Hematopoietic multipotent progenitor cell treated with erythropoietin and hydrocortisone succinate and interleukin-3 and kit ligand, for 15 days (in vitro differentiated cells): ENCODE results near the gene CSRNP2.
A peak's percentile ranks its signal among the peaks of the same experiment; 100 is the strongest.
"Not testable (repeated sequence)": the region's sequence is repeated elsewhere in the genome, so short reads cannot be mapped to it uniquely, and the experiment has no call there.

Source experiments
- DNase-seq: peaks from one replicate; pipeline ENCODE4 v3.0.0-alpha.2; 2015; ENCODE audit warnings: low spot score

CSRNP2 gene, protein sequence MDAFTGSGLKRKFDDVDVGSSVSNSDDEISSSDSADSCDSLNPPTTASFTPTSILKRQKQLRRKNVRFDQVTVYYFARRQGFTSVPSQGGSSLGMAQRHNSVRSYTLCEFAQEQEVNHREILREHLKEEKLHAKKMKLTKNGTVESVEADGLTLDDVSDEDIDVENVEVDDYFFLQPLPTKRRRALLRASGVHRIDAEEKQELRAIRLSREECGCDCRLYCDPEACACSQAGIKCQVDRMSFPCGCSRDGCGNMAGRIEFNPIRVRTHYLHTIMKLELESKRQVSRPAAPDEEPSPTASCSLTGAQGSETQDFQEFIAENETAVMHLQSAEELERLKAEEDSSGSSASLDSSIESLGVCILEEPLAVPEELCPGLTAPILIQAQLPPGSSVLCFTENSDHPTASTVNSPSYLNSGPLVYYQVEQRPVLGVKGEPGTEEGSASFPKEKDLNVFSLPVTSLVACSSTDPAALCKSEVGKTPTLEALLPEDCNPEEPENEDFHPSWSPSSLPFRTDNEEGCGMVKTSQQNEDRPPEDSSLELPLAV

DNA sequence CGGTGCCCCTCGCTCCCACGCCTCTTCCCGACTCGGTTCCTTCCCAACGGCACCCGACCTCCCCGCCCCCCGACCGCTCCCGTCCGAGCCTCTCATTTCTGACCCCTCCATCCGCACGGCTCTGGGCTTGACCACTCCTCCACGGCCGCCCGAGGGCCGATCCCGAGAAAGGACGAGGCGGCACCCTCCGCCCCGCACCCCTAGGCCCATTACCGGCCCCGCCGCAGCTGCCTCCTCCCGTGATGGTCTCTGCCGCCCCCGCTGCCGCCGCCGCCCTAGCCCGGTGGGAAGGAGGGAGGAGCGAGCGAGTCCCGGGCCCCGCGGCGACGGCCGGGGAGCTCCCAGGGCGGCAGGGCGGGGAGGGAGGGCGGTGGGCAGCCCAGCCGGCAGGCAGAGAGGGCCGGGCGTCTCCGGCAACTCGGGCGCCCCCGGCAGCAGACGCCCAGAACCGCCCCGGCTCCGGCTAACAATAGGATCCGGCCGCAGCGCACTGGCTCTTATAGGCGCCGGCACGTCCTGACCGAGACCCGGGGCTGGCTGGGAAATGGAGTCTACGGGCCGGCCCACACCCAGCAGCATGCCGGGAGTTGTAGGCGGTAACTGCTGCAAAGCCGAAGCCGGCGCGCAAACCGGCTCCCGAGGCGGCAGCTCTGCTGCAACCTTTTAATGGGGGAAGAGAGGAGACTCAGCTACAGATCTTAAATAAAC, at the start of gene CSRNP2:
Gene CSRNP2 (minus strand): TSS at position 471 of the 708 bp plus-strand sequence. CDS start 7,035 bp downstream, outside the sequence.
- peak; percentile 85 for DNase-seq

DNA sequence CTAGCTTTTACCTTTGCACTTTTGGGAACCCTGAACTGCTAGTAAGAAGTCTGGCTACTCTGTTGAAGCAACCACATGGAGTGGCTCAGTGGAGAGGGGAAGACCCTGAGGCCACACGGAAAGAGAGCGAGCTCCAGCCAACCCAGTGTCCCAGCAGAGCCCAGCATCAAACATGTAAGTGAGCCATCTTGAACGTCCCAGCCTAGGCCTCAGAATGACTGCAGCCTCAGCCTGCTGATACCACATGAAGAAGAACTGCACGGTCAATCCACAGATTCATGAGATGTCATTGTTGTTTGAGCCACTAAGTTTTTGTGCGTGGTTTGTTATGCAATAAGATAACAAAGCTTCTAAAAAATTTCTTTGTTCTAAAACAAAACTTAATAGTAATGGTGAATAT, 49.3 kb upstream of the CSRNP2 start:
- DNase-seq: no peak

DNA sequence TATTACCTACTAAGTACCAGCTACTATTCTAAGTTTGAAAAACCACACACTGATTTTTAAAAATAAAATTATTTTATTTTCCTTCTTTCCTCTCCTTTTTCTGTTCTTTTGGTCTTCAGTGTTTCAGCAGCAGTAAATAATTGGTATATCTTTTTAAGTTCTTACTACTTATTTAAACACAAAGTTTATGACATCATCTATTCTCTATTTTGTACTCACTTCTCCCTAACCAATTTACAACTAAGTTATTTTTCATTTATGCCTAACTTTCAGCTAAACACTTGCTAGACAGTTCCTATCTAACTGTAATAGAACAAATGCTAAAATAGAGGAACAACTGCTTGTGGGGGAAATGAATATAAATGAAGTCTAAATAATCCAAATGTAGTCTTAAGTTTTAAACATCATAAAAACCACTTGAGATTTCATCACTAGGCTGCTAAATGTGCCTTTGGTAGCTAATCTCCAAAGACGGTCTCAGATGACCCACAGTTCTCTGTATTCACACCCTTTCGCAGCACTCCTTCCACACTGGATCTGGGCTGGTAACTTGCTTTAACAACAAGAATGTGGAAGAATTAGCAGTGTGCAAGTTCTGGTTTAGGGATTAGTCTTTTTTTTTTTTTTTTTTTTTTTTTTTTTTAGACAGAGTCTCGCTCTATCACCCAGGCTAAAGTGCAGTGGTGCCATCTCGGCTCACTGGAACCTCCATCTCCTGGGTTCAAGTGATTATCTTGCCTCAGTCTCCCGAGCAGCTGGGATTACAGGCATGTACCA, 48.5 kb upstream of the CSRNP2 start:
- DNase-seq: no peak

DNA sequence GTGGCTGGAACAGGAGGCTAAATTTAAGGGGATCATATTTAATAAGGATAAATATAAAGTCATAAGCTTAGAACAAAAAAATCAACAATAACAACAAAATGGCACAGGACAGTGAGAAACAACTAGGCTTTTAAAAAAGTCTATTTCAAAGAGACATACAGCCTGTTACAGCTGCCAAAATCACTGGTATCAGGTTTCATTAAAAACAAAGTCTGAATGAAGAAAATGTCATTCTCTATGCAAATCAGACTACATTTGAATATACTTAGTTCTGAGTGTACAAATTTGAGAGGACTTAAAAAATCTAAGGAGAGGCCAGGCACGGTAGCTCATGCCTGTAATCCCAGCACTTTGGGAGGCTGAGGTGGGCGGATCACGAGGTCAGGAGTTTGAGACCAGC, 45.5 kb upstream of the CSRNP2 start:
- no peak for DNase-seq

DNA sequence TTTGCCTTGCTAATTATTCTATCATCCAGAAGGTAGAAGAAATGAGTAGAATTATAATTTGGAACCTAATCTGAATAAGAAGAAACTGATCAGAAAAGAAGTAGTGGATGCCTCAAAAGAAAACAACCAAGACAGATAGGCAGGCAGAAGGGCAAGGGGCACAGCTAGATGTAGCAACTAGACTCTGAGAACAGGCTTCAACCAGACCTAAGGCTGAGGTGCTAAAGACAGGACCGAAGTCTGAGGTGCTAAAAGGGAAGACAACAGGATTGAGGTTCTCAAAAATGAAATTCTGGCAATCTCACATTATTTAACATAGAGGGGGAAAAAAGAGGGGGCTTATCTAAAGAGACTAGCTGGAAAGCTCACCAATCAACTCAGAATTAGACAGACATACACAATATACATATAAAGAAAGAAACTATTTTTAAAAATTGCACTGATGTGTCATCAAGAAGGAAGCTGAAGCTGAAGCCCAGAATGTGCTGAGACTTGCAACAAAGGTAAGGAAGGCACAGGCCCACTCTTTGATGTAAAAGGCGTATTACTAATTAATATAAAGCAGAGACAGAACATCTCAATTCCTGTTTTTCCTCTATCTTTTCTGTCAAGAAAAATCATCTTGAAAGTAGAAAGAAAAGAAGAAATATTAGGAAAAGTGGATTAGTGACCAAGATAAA, 43.8 kb upstream of the CSRNP2 start:
- no peak for DNase-seq

DNA sequence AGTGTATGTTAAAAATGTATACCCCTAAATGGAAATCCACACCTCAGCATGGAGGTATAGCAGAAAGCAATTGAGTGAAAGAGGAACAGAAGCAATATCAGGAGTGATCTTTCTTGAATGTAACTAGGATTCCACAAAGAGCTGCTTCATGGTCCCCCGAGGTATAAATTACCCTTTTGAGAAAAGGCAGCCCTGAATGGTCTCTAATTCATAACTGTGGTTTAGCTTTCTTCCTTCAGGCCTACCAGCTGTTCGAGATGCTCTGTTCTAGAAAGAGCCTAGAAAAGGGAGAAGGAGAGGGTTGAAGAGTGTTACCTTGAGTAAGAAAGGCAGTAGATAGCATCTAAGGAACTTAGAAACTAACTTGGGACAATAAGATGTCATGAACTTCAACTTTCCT, 42.9 kb upstream of the CSRNP2 start:
- DNase-seq: no peak

DNA sequence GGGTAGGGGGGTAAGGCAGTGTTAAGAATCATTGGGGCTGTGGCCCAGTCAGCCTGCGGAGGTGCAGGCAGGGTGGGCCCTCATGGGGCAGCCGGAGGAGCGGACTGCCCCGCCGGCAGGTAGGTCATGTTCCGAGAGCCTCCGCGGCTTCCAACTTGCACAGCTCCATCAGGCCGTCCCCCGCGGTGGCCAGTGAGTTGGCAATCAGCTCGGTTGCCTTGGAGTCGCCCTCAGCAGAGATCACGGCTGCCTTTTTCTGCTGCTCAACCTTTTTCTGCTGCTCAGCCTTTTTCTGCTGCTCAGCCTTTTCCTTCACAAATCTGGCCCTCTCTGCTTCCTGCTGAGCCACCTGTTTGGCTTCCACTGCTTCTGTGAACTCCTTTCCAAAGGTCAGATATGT, 41.1 kb upstream of the CSRNP2 start:
- no peak for DNase-seq

DNA sequence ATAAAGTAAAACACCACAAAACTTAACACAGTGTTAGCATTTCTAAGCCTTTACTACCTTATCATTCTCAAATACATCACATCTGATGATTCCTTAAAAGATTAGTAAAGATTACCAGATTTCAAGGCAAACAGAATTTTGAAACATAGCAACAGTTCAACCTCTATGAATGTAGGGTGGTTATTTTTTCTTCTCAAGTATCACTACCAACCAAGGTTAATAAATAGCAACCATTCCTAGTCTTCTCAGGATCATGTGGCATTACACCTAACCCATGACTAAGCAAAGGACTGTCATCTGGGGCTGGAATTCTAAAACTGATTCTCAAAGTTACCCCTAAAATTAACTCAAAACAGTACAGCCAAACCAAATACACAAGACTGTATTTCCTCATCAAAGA, 39.4 kb upstream of the CSRNP2 start:
- DNase-seq: no peak

DNA sequence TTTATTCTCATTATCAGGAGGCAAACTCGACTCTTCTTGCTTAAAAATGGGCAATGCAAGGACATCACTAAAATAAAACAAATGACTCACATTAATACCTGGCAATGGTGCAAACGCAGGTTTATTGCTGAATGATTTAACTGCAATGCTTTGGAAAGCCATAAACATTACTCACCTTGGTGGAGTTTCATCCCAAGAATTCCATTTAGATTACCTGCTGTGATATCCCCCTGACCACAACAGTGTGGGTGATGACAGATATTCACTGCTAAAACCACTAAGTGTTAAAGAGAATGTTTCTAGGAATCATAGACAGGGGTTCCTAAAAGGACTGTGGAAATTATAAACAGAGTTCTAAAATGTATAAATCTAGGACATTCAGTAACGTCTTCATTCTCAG, 35.3 kb upstream of the CSRNP2 start:
- DNase-seq: no peak

DNA sequence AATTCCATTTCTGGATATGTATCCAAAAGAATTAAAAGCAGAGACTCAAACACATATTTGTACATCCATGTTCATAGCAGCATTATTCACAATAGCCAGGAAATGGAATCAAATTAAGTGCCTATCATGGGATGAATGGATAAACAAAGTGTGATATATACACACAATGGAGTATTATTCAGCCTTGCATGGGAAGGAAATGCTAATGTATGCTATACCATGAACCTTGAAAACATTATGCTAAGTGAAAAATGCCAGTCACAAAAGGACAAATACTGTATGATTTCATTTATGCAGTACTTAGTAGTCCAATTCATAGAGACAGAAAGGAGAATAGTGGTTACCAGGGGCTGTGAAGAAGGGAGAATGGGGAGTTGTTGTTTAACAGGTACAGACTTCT, 32.1 kb upstream of the CSRNP2 start:
- DNase-seq: no peak

DNA sequence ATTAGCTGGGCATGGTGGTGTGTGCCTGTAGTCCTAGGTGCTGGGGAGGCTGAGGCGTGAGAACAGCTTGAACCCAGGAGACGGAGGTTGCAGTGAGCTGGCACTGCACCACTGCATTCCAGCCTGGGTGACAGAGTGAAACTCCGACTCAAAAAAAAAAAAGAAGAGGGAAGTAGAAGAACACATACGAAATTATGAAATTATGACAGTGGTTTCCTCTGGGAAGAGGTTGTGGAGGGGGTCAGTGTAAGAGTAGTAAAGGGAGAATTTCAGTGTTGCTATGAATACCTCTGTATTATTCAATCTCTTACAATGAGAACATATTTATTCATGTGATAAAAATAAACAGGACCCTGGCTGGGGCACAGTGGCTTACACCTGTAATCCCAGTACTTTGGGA, 24.7 kb upstream of the CSRNP2 start:
- DNase-seq: no peak

DNA sequence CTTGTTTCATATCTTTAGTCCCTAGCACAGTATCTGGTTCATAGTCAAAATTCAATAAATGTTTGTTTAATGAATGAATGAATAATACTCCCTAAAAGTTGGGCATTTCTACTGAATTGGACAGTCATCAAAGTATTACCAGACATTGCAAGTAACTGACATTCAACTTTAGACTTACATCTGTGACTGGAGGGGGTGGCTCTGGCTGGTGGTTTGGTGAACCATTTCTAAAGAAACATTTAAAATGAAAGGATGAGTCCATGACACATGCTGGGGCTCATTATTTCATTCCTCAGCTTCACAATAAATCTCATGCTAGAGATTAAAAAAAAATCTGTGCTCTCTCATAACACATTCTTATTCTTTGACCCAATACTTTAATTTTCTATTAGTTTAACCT, 20.6 kb upstream of the CSRNP2 start:
- no peak for DNase-seq

DNA sequence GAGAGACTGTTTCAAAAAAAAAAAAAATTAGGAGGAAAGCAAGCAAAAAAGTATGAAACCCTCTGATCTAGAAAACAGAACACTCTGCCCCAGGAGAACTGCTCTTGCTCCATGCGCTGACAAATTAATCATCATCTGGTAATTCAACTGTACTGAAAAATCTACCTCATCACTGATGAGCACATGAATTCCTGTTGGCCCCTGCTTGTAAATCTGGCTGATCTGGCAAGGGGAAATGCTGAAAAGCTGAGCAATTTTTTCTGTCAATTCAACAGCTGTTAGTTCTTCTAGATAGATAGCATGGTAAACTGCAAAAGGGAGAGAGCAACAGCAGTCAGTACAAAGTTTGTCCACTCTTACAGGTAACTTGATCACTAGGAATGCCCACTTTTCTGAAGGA, 15.2 kb upstream of the CSRNP2 start:
- no peak for DNase-seq

DNA sequence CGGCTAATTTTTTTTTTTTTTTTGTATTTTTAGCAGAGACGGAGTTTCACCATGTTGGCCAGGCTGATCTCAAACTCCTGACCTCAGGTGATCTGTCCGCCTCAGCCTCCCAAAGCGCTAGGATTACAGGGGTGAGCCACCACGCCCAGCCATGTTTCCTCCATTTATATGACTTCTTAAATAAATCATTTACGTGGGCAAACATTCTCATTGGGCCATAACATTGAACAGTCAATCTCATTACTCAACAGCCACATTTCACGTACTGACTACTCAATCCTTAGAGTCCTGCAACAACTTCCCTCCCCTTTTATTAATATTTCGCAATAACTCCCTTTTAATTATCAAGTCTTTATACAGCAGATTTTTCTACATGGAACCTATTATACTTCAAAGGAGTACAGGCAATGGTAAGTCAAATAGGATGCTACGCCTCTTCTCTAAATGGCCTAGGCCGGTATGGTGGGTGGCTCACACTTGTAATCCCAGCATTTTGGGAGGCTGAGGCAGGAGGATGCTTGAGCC, 7.4 kb upstream of the CSRNP2 start:
- DNase-seq: no peak

DNA sequence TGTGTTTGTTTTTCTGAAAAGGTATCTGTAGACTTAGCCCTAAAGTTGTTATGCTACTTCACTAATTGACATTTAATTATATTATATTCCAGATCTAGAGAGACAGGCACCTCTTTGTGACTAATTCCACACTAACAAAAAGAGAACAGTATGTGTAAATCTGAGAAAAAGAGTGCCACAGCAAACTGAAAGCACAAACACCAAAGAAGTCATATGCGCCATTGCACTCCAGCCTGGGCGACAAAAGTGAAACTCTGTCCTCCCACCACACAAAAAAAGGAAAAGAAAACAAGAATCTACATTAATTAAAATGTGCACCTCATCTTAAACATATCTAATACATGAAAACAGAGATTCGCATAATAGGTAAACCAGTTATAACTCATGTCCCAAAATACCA, 4.4 kb upstream of the CSRNP2 start:
- DNase-seq: no peak

DNA sequence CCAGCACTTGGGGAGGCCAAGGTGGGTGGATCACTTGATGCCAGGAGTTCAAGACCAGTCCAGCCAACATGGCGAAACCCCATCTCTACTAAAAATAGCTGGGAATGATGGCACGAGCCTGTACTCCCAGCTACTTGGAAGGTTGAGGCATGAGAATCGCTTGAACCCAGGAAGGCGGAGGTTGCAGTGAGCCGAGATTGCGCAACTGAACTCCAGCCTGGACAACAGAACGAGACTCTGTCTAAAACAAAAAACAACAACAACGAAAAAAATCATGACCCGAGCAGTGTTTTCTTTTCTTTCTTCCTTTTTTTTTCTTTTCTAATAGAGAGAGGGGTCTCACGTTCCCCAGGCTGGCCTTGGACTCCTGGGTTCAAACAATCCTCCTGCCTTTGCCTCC, 3.5 kb upstream of the CSRNP2 start:
- no peak for DNase-seq

DNA sequence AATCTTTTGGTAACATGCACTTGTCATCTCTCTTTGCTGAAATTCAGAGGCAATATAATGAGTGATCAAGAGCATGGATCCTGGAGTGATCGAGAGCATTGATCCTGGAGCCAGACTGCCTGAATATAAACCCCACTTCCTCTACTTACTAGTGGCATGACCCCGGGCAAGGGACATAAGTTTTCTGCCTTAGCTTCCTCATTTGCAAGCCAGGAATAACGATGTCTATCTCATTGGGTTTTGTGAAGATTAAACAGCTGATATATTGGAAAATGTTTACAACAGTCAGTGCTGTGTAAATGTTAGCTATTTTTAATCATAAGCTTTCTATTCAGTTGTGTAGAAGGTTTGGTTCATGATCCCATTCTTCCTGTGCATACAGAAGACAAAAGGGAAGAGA, 2.4 kb upstream of the CSRNP2 start:
- DNase-seq: no peak

DNA sequence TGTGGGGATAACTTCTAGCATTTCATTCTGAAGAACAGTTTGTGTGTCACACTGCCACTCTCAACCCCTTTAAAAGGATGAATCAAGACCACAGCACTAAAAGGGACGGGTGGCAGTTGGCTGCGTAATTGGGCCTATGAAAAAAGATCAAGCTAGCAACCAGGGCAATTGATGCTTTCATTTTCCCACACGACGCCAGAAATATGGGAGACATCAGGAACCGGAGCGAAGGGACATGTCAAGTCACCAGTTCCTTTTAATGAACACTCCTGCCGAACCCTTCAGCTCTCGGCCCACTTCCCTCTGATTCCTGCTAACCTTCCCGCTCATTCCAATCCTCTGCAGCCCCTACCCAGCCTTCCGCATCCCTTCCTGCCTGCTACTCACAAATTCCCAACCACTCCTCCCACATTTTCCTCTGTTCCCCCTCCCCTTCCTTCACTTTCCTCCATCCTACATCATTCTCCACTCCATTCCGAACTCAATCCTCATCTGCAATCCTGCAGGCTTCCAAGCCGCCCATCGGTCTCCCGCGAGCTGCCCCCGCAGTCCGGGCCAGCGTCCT, 753 bp downstream of the CSRNP2 start:
- no peak for DNase-seq

DNA sequence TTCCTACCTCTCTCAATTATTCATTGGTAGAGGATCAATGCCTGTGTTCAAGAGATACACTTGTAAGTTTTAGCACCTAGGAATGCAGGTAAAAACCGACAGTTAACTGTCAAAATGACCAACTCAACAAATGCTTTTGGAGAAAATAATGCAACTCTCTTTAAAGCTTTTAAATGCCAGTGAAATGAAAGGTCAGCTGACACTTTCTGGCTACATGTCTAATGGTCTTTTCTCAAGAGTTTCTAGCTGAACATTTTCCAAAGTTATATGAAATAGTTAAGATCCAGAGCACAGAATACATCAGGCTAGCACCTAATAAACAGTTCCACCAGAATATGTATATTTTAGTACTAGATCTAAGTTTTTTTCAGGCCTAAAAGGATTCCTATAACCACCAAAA, 2.0 kb downstream of the CSRNP2 start:
- DNase-seq: no peak

DNA sequence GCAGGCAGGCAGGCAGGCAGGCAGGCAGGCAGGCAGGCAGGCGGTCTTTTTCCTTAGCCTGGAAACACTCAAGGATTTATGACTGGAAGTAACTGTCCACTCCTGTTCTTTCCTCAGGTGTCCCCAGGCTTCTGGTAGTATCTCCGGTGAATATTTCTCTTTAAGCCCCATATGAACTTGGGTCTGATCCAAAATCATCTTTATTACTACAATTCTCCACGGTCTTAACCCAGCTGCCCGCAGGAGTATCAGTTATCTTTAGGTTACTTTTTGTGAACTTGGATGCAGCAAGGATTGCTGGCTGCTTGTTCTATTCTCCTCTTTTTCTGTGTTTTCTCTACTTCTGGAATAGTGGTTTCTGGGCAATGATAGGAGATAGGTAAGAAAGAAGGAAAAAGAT, 3.3 kb downstream of the CSRNP2 start:
- no peak for DNase-seq

DNA sequence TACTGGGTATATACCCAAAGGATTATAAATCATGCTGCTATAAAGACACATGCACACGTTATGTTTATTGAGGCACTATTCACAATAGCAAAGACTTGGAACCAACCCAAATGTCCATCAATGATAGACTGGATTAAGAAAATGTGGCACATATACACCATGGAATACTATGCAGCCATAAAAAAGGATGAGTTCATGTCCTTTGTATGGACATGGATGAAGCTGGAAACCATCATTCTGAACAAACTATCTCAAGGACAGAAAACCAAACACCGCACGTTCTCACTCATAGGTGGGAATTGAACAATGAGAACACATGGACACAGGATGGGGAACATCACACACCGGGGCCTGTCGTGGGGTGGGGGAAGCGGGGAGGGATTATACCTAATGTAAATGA, 4.5 kb downstream of the CSRNP2 start:
- DNase-seq: not testable (repeated sequence)
